Stimulated activated naive CD4-positive, alpha-beta T cell treated with Interleukin-2 at 50 U/mL for 16 hours (primary cell): ENCODE data around the gene IL15RA.
"Not testable (repeated sequence)": the region's sequence is repeated elsewhere in the genome, so short reads cannot be mapped to it uniquely, and the experiment has no call there.

Experiments used
- DNase-seq: peaks from one replicate; lab custom pipeline; 2025; lab: John Stamatoyannopoulos, UW

The IL15RA gene

GRCh38 chr10:5921746-5922145 is 55.6 kb downstream of the IL15RA start:
- DNase-seq, result no peak

GRCh38 chr10:5919568-5919967 is 57.8 kb downstream of the IL15RA start:
- DNase-seq, result no peak

- DNase-seq, result no peak
These were observed 58.6 kb downstream of the IL15RA start for GRCh38 chr10:5918763-5919162.

DNA sequence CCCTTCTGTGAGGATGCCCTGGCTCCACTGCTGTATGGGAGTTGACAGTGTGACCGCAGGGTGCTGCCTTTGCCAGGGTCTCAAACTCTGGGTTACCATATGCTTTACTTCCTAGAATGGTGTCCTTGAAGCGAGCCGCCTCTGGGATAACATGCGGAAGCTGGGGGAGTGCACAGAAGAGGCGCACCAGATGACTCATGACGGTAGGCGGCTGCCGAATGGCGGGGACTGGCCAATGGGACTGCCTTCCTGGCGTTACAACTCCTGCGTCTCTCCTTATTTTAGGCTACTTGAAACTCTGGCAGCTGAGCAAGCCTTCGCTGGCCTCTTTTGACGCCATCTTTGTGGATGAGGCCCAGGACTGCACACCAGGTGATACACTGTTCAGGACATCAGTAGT is 60.0 kb downstream of the IL15RA start:
- DNase-seq, result no peak

DNA sequence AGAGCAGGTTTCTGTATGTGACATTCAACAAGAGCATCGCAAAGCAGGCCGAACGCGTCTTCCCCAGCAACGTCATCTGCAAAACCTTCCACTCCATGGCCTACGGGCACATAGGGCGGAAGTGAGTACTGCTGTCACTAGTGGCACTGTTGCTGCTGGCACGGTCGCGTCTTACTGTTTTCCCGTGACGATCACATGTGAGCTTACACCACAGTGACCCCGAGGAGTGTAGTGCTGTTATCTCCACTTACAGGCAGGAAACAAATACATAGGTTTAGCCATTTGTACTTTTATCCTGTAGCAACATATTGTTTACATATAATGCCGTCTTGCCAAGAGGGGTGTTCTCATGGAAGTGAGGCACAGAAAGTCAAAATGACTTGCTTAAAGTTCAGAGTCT is 61.9 kb downstream of the IL15RA start:
- no peak for DNase-seq

DNA sequence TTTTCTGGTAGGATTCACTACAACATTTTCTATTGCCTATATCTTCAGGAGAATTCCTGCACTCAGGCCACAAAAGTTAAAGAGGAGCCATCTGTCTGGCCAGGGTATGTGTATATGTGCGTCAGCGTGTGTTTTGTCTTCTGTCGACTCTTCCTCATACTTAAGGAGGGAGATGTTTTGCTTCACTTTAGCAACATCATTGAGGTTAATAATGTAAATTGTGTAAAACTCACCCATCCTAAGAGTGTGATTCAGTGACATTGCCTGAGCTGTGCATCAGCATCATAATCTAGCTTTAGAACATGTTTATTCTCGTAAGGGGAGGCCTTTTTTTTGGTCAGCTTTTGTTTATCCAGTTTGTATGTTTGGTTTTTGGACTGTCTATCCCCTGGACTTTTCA is 63.6 kb downstream of the IL15RA start:
- no peak for DNase-seq

DNA sequence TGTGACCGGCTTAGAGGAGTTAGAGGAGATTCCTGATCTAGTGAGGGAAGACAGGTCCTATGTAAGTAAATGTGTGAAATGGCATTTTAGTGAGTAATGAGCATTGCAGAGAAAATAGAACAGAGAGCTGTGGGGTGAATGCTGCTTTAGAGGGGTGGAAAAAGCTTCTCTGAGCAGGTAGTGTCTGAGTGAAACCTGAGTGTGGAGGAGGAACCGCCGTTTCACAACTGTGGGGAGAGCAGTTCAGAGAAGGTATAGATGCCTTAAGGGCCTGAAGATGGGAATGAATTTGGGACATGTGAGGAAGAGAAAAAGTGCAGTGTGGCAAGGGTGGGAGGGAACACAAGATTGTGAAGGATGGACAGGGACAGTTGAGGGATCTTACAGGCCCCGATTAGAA is 65.7 kb downstream of the IL15RA start:
- no peak for DNase-seq

DNA sequence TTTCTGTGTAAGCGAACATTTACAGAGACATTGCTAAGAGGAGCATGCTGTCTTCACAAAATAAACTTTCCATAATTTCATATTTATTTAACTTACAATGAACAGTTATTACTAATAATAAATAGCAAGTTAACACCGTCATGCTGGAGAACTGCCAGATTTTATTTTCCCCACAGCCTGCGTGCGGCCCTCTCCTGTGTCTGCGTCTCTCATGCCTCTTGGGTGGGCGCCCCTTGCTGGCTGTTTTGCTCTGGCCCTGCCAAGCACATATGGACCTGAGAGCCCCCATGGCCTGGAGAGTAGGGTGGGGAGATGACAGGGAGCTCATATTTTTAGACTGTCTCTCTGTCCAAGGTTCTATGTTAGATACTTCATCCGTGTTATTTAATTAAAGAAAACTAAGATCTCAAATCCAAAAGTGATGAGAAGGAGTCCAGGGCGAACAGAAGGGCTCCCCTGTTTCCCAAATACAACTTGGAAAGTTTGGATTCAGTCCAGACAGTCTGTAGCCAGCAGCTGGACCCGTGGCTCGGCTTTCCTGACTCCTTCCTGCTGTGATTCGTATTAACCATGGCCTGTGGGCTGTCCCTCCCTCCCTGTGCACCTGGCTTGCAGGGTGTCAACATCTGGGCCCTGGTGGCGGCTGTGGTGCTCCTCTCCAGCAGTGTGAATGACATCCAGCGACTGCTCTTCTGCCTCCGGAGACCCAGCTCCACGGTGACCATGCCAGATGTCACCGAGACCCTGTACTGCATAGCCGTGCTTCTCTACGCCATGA is 66.8 kb downstream of the IL15RA start:
- no peak for DNase-seq

GRCh38 chr10:5908676-5909075 is 68.7 kb downstream of the IL15RA start:
- DNase-seq, result not testable (repeated sequence)

- DNase-seq, result no peak
These were observed 70.7 kb downstream of the IL15RA start for GRCh38 chr10:5906651-5907050.

DNA sequence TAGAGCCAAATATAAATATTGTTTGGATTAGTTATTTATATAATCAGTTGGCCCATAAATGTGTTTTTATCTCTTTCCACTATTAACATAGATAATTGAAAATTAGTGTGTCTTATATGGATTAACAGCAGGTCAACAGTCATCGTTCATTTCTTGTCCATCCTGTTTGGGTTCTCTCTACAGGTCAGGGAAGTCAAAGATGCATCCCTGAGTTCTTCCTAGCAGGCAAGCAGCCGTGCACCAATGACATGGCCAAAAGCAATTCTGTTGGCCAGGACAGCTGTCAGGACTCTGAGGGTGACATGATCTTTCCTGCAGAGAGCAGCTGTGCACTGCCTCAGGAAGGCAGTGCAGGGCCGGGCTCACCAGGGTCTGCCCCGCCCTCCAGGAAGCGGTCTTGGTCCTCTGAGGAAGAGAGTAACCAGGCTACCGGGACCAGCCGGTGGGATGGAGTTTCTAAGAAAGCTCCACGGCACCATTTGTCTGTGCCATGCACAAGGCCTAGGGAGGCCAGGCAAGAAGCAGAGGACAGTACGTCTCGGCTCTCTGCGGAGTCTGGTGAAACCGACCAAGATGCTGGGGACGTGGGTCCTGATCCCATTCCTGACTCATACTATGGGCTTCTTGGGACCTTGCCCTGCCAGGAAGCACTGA is 71.4 kb downstream of the IL15RA start:
- no peak for DNase-seq

GRCh38 chr10:5904227-5904626 is 73.1 kb downstream of the IL15RA start:
- DNase-seq, result no peak

DNA sequence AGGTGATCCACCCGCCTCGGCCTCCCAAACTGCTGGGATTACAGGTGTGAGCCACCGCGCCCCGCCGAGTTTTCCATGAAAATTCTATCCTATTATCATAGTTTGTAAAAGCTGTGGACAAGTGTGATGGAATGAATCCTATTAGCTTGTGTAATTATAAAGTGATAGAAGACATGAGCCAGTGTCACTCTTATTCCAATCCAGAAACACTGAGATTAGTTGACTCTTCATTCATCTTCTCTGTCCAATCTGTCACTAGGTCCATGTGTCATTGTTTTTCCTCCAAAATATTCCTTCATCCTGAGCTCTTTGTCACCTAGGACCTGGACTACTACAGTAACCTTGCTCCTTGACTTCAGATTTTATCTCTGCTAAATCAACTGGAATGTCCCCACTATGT is 73.8 kb downstream of the IL15RA start:
- no peak for DNase-seq

- DNase-seq, result no peak
These were observed 74.7 kb downstream of the IL15RA start for GRCh38 chr10:5902511-5903274.
